Measurements from ENCODE around the gene DOCK4. TPM values are rescaled to one million over a fixed set of nuclear protein-coding genes. Genes with fewer than 3 reads are reported as not detected.

The DOCK4 gene
- total RNA-seq, 1 experiment from 2014 or later, result 4.9 TPM

DNA sequence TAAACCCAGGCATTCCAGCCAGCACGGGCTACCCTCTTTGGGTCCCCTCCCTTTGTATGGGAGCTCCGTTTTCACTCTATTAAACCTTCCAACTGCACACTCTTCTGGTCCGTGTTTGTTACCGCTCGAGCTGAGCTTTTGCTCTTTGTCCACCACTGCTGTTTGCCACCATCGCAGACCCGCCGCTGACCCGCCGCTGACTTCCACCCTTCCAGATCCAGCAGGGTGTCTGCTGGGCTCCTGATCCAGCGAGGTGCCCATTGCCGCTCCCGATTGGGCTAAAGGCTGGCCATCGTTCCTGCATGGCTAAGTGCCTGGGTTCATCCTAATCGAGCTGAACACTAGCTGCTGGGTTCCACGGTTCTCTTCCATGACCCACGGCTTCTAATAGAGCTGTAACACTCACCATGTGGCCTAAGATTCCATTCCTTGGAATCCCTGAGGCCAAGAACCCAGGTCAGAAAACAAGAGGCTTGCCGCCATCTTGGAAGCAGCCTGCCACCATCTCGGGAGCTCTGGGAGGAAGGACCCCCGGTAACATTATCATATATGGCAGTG is 14.8 kb upstream of the DOCK4 start:
- Histone ChIP-seq H3K4me1 (ENCODE audit: insufficient read depth, low read length) (peaks cover 3% of the 10 kb centered on the region; the same call in 1 of the 2 replicates), H3K56ac (ENCODE audit: insufficient read length, low read depth, low read length) (no peak overlapping the region), H4K5ac (ENCODE audit: insufficient read length, low read depth, low read length) (no peak overlapping the region), H2BK12ac (ENCODE audit: insufficient read length, low read depth, low read length) (no peak overlapping the region), H2AK5ac (ENCODE audit: insufficient read length, low read length) (no peak overlapping the region), H2BK5ac (ENCODE audit: insufficient read length, low read length) (no peak overlapping the region), H2AFZ (ENCODE audit: low read length) (no peak overlapping the region), H2BK120ac (ENCODE audit: low read depth, low read length, poor library complexity, severe bottlenecking) (no peak overlapping the region), H3K9me3 (ENCODE audit: control insufficient read depth, low read depth, low read length) (no peaks in the 10 kb centered on the region), H2BK20ac (ENCODE audit: low read depth, low read length, poor library complexity, severe bottlenecking) (no peak overlapping the region), H2BK15ac (ENCODE audit: low read depth, low read length) (no peak overlapping the region), H4K20me1 (ENCODE audit: control insufficient read depth, insufficient read depth, insufficient read length) (no peaks in the 10 kb centered on the region), H4K91ac (ENCODE audit: insufficient read length, low read depth, low read length) (no peak overlapping the region), H3T11ph (ENCODE audit: low read length) (no peak overlapping the region), H3K23ac (ENCODE audit: insufficient read length, low read depth, low read length) (no peak overlapping the region), H4K8ac (replicated peaks; ENCODE audit: insufficient read length, low read depth, low read length) (no peak overlapping the region), H3K4ac (ENCODE audit: low read depth, low read length) (no peak overlapping the region), H3K14ac (ENCODE audit: insufficient read depth, low read length) (no peak overlapping the region; the same call in 1 of the 2 replicates), H3K27me3 (ENCODE audit: insufficient read depth, low read length) (no peaks in the 10 kb centered on the region), H3K27ac (ENCODE audit: insufficient read length, low read depth, low read length) (no peak overlapping the region), H3K18ac (ENCODE audit: insufficient read length, low read depth, low read length) (no peak overlapping the region), H3K4me2 (ENCODE audit: insufficient read depth, insufficient read length, low read length) (no peak overlapping the region), H3K79me1 (ENCODE audit: insufficient read depth, low read depth, low read length, poor library complexity, severe bottlenecking) (peaks cover 14% of the 10 kb centered on the region), H3K9ac (ENCODE audit: extremely low read depth, insufficient read length, low read length) (no peak overlapping the region), H3K23me2 (ENCODE audit: insufficient read length, low read depth, low read length, poor library complexity, severe bottlenecking) (no peaks in the 10 kb centered on the region), H3K79me2 (ENCODE audit: insufficient read depth, low read length) (peaks cover 4% of the 10 kb centered on the region; the same call in 1 of the 2 replicates)
- peak overlapping the region in 1 of 3 experiments; percentile 19; a peak in 2 of 7 replicates for H3K27ac Mint-ChIP-seq
- H3K4me3 Mint-ChIP-seq, result no peak overlapping the region
- peaks cover 0 to 16% (median 4%) of the 10 kb centered on the region in 3 experiments; a peak in 4 of 7 replicates for H3K36me3 Mint-ChIP-seq (ENCODE audit: insufficient read depth in 1 of 3, low read depth in 3 of 3)
- H3K27me3 Mint-ChIP-seq (ENCODE audit: low read depth), result no peaks in the 10 kb centered on the region
- DNase-seq, result no peak
- peaks cover 11 to 13% of the 10 kb centered on the region in 2 experiments for H3K4me1 Mint-ChIP-seq
- TF ChIP-seq, protein P1, sequence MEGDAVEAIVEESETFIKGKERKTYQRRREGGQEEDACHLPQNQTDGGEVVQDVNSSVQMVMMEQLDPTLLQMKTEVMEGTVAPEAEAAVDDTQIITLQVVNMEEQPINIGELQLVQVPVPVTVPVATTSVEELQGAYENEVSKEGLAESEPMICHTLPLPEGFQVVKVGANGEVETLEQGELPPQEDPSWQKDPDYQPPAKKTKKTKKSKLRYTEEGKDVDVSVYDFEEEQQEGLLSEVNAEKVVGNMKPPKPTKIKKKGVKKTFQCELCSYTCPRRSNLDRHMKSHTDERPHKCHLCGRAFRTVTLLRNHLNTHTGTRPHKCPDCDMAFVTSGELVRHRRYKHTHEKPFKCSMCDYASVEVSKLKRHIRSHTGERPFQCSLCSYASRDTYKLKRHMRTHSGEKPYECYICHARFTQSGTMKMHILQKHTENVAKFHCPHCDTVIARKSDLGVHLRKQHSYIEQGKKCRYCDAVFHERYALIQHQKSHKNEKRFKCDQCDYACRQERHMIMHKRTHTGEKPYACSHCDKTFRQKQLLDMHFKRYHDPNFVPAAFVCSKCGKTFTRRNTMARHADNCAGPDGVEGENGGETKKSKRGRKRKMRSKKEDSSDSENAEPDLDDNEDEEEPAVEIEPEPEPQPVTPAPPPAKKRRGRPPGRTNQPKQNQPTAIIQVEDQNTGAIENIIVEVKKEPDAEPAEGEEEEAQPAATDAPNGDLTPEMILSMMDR (conservative IDR thresholded peaks at IDR 0.05), result no peak
- WGBS (ENCODE audit: extremely low coverage, insufficient read length, low lambda C conversion rate), result no CpG with 5 or more reads among the region's 20 CpGs
- H3K9me3 Mint-ChIP-seq, result no peaks in the 10 kb centered on the region
